Calu3 (cell line): ENCODE results near the gene KCND1. TPM values are rescaled to one million over a fixed set of nuclear protein-coding genes. Genes with fewer than 3 reads are reported as not detected.

Experiments used
- BruUV-seq: library from RNA; stranded (reverse); fragments of 400-500 nt; replicated peaks from 2 replicates; lab custom pipeline; 2021; lab: Mats Ljungman, UMichigan
- CTCF ChIA-PET: fragments of 300-600 bp; sonication (Branson Sonifier 250); formaldehyde crosslinking; loops from one replicate; lab custom pipeline; 2022; ENCODE audit warnings: antibody characterized with exemption; lab: Charles Lee
- DNase-seq: peaks from one replicate; pipeline ENCODE4 v3.0.0; 2022
- H3K27ac Mint-ChIP-seq: one replicate; pipeline ENCODE4 v1.8.0; 2022; ENCODE audit warnings: mixed read lengths; ENCODE audit not compliant: unreplicated experiment
- H3K27me3 Mint-ChIP-seq: one replicate; pipeline ENCODE4 v1.8.0; 2022; ENCODE audit warnings: mixed read lengths; ENCODE audit not compliant: unreplicated experiment
- H3K36me3 Mint-ChIP-seq: one replicate; pipeline ENCODE4 v1.8.0; 2022; ENCODE audit warnings: mild to moderate bottlenecking, moderate library complexity, mixed read lengths; ENCODE audit not compliant: insufficient read depth, unreplicated experiment
- H3K4me1 Mint-ChIP-seq: one replicate; pipeline ENCODE4 v1.8.0; 2022; ENCODE audit warnings: mild to moderate bottlenecking, low read depth, mixed read lengths; ENCODE audit not compliant: unreplicated experiment
- H3K4me3 Mint-ChIP-seq: one replicate; pipeline ENCODE4 v1.8.0; 2022; ENCODE audit warnings: mild to moderate bottlenecking, low read depth, moderate library complexity, mixed read lengths; ENCODE audit not compliant: unreplicated experiment
- H3K9me3 Mint-ChIP-seq: one replicate; pipeline ENCODE4 v1.8.0; 2022; ENCODE audit warnings: low read depth, mixed read lengths; ENCODE audit not compliant: unreplicated experiment
- CTCF ChIP-seq: fragments of 200-600 bp; IDR thresholded peaks from one replicate; pipeline ENCODE4 v1.8.0; 2022; ENCODE audit warnings: antibody characterized with exemption; ENCODE audit not compliant: unreplicated experiment
- intact Hi-C: fragments of 100-400 bp; cut with micrococcal nuclease; formaldehyde crosslinking; loops from one replicate; pipeline ENCODE4 v1.10.0; 2022; ENCODE audit not compliant: unreplicated experiment
- total RNA-seq: library from RNA; stranded (reverse); gene quantifications from 2 replicates; pipeline ENCODE4 v1.2.3, GENCODE V29; 2022

Gene KCND1
- total RNA-seq, 1 experiment from 2014 or later, result 8.4 TPM

- Mint-ChIP-seq H3K27ac (no peak overlapping the region), H3K27me3 (no peaks in the 10 kb centered on the region), H3K4me1 (no peaks in the 10 kb centered on the region), H3K4me3 (no peak overlapping the region), H3K9me3 (no peaks in the 10 kb centered on the region), H3K36me3 (peaks cover 21% of the 10 kb centered on the region)
- no peak for DNase-seq
- no TSS peak for BruUV-seq
- intact Hi-C loops, result no loop called here
- TF ChIP-seq CTCF, result no peak
- CTCF ChIA-PET, result interaction anchor here (1.1 kb wide), 1 partner anchor 11 kb away, joined by 3 read pairs; no protein-coding TSS in a partner anchor
Measured at GRCh38 chrX:48961585-48962091, 10.0 kb downstream of the KCND1 start.

DNA sequence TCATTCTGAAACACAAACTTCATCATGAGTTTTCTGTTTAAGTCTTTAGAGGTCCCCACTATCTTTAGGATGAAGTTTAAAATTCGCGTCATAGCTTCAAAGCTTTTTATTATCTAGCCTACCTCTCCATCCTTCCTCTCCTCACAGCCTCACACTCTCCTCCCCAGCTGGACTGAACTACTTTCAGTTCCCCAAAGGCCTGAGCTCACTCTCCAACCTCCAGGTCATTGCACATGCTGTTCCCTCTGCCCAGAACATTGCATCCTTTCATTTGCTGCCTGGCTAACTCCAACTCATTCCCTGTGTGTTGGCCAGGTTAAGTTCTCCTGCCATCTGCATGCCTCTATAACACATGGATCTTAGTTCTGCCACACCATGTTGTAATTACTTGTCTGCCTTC lies 11.4 kb downstream of the KCND1 start:
- H3K27me3 Mint-ChIP-seq, result no peaks in the 10 kb centered on the region
- H3K9me3 Mint-ChIP-seq, result no peaks in the 10 kb centered on the region
- no peak for TF ChIP-seq CTCF
- no peak overlapping the region for H3K4me3 Mint-ChIP-seq
- no peak overlapping the region for H3K27ac Mint-ChIP-seq
- peaks cover 9% of the 10 kb centered on the region for H3K4me1 Mint-ChIP-seq
- intact Hi-C loops, result no loop called here
- no TSS peak for BruUV-seq
- no peak for DNase-seq
- peaks cover 29% of the 10 kb centered on the region for H3K36me3 Mint-ChIP-seq
- CTCF ChIA-PET, result no interaction called here

DNA sequence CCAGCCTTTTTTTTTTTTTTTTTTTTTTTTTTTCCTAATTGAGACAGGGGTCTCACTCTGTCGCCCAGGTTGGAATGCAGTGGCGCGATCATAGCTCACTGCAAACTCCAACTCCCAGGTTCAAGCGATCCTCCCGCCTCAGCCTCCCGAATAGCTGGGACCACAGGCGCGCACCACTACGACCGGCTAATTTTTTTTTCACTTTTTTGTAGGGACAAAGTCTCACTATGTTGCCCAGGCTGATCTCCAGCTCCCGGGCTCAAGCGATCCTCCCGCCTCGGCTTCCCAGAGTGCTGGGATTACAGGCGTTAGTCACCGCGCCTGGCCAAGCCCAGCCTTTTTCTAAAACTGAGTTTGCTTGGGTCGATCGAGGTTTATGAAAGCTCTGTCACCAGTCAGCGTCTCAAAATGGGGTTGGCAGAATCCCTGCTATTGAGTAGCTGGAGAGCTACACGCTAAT lies 13.0 kb downstream of the KCND1 start:
- H3K4me3 Mint-ChIP-seq, result peak overlapping the region; percentile 83
- intact Hi-C loops, result no loop called here
- H3K36me3 Mint-ChIP-seq, result peaks cover 37% of the 10 kb centered on the region
- no peaks in the 10 kb centered on the region for H3K27me3 Mint-ChIP-seq
- peak overlapping the region; percentile 93 for H3K27ac Mint-ChIP-seq
- H3K4me1 Mint-ChIP-seq, result peaks cover 18% of the 10 kb centered on the region
- DNase-seq, result peak; percentile 33
- no peak for TF ChIP-seq CTCF
- H3K9me3 Mint-ChIP-seq, result no peaks in the 10 kb centered on the region
- CTCF ChIA-PET, result interaction anchor here (1.3 to 2.2 kb wide), 4 partner anchors 9 to 232 kb away, joined by 3 to 7 read pairs (median 4); partner anchors contain the start of gene GRIPAP1
- BruUV-seq, result TSS peak; percentile 66

DNA sequence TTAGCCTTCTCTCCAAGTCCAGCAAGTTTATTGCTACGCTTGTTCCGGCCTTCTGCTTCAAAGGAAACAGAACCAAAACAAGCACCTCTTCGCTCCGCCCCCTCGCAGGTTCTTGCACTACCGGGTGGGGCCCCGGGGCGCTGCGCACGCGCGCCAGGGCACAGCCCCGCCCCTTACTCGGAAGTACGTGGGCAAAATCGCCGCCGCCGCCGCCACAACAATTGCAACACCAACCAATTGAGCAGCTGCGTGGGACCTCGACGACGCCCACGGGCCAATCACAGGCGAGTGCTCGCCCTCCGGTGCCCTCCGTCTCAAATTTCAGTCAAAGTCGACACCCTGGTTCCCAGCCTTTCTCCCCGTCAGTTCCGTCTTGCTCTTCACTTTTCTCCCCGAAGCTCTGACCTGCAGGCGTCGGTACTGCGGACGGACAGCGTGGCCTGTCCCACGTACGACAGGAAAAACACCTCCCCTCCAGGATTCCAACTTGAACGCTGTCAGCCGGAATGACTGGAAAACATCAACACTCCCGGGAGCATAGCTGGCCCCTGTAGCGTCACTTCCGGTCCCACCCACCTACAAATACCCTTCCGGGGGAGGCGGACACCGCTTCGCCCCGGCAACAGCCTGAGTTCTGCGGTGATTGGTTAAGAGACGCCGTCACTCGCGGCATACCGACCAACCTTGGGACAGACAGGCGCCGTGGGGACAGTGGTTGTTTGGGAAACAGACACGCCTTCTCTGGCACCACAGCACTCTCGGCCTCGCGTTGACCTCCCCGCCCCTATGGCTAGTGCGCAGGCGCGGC lies 13.6 kb downstream of the KCND1 start:
- Mint-ChIP-seq H3K27ac (peak overlapping the region; percentile 93), H3K4me3 (peak overlapping the region; percentile 83), H3K9me3 (no peaks in the 10 kb centered on the region), H3K4me1 (peaks cover 24% of the 10 kb centered on the region), H3K36me3 (peaks cover 40% of the 10 kb centered on the region), H3K27me3 (no peaks in the 10 kb centered on the region)
- DNase-seq, result peak; percentile 95
- no peak for TF ChIP-seq CTCF
- intact Hi-C loops, result no loop called here
- CTCF ChIA-PET, result interaction anchor here (1.3 to 2.2 kb wide), 5 partner anchors 9 to 233 kb away, joined by 3 to 9 read pairs (median 4); partner anchors contain the start of gene GRIPAP1
- BruUV-seq, result no TSS peak
